ENCODE data around the gene RCN2. TPM values are rescaled to one million over a fixed set of nuclear protein-coding genes. Genes with fewer than 3 reads are reported as not detected.

Gene RCN2
- total RNA-seq, 1 experiment from 2014 or later: 78.6 TPM

- no peak overlapping the region for H3K4me3 ChIP-seq (ENCODE audit: low read depth, low read length, poor library complexity, severe bottlenecking)
- BruUV-seq (replicated peaks): no TSS peak
- no peak overlapping the region for H3K27ac ChIP-seq (ENCODE audit: low read depth, low read length, poor library complexity, severe bottlenecking)
- ChIA-PET POLR2A (ENCODE audit: low non-redundant PET) (no interaction called here), CTCF (no interaction called here)
- H3K27me3 ChIP-seq (replicated peaks; ENCODE audit: insufficient read depth, low read depth, low read length, poor library complexity): no peaks in the 10 kb centered on the region
- no peaks in the 10 kb centered on the region for H3K9me3 ChIP-seq (ENCODE audit: low read depth, low read length, poor library complexity, severe bottlenecking)
- intact Hi-C loops (cut with micrococcal nuclease; ENCODE audit: unreplicated experiment): no loop called here
- peaks cover 37% of the 10 kb centered on the region for H3K36me3 ChIP-seq (ENCODE audit: insufficient read depth, low read length, poor library complexity, severe bottlenecking)
- TF ChIP-seq CTCF (conservative IDR thresholded peaks at IDR 0.05; ENCODE audit: low read depth, low read length) (no peak), EZH2 (IDR thresholded peaks at IDR 0.05; ENCODE audit: borderline replicate concordance, low read depth, low read length, poor library complexity, severe bottlenecking) (no peak)
- DNase-seq (ENCODE audit: low spot score): peak; percentile 55
- H3K4me1 ChIP-seq (ENCODE audit: insufficient read depth, low read length, poor library complexity, severe bottlenecking): no peaks in the 10 kb centered on the region
Observed at GRCh38 chr15:76951220-76951619, 19.7 kb downstream of the RCN2 start.

- no peak for TF ChIP-seq EZH2 (IDR thresholded peaks at IDR 0.05; ENCODE audit: borderline replicate concordance, low read depth, low read length, poor library complexity, severe bottlenecking)
- TF ChIP-seq CTCF (conservative IDR thresholded peaks at IDR 0.05; ENCODE audit: low read depth, low read length): no peak
- intact Hi-C loops (cut with micrococcal nuclease; ENCODE audit: unreplicated experiment): no loop called here
- BruUV-seq (replicated peaks): no TSS peak
- Histone ChIP-seq H3K27me3 (replicated peaks; ENCODE audit: insufficient read depth, low read depth, low read length, poor library complexity) (no peaks in the 10 kb centered on the region), H3K36me3 (ENCODE audit: insufficient read depth, low read length, poor library complexity, severe bottlenecking) (peaks cover 18% of the 10 kb centered on the region), H3K4me1 (ENCODE audit: insufficient read depth, low read length, poor library complexity, severe bottlenecking) (no peaks in the 10 kb centered on the region), H3K27ac (ENCODE audit: low read depth, low read length, poor library complexity, severe bottlenecking) (no peak overlapping the region), H3K9me3 (ENCODE audit: low read depth, low read length, poor library complexity, severe bottlenecking) (no peaks in the 10 kb centered on the region), H3K4me3 (ENCODE audit: low read depth, low read length, poor library complexity, severe bottlenecking) (no peak overlapping the region)
- CTCF ChIA-PET: no interaction called here
- DNase-seq (ENCODE audit: low spot score): no peak
- POLR2A ChIA-PET (ENCODE audit: low non-redundant PET): no interaction called here
Observed at GRCh38 chr15:76953913-76954312, 22.4 kb downstream of the RCN2 start.

- no peak overlapping the region for H3K27ac ChIP-seq (ENCODE audit: low read depth, low read length, poor library complexity, severe bottlenecking)
- peaks cover 9% of the 10 kb centered on the region for H3K36me3 ChIP-seq (ENCODE audit: insufficient read depth, low read length, poor library complexity, severe bottlenecking)
- peak; percentile 24 for DNase-seq (ENCODE audit: low spot score)
- intact Hi-C loops (cut with micrococcal nuclease; ENCODE audit: unreplicated experiment): no loop called here
- ChIA-PET POLR2A (ENCODE audit: low non-redundant PET) (no interaction called here), CTCF (no interaction called here)
- no peaks in the 10 kb centered on the region for H3K27me3 ChIP-seq (replicated peaks; ENCODE audit: insufficient read depth, low read depth, low read length, poor library complexity)
- no peaks in the 10 kb centered on the region for H3K4me1 ChIP-seq (ENCODE audit: insufficient read depth, low read length, poor library complexity, severe bottlenecking)
- no peak for TF ChIP-seq EZH2 (IDR thresholded peaks at IDR 0.05; ENCODE audit: borderline replicate concordance, low read depth, low read length, poor library complexity, severe bottlenecking)
- TF ChIP-seq CTCF (conservative IDR thresholded peaks at IDR 0.05; ENCODE audit: low read depth, low read length): no peak
- no peaks in the 10 kb centered on the region for H3K9me3 ChIP-seq (ENCODE audit: low read depth, low read length, poor library complexity, severe bottlenecking)
- BruUV-seq (replicated peaks): no TSS peak
- no peak overlapping the region for H3K4me3 ChIP-seq (ENCODE audit: low read depth, low read length, poor library complexity, severe bottlenecking)
Observed at GRCh38 chr15:76954744-76955143, 23.2 kb downstream of the RCN2 start.
